ENCODE measurements around the gene IKBKE. TPM values are rescaled to one million over a fixed set of nuclear protein-coding genes. Genes with fewer than 3 reads are reported as not detected.

Gene IKBKE
- polyA plus RNA-seq, 1 donor from 2014 or later, result not detected

GRCh38 chr1:206512851-206513180 is 42.5 kb downstream of the IKBKE start:
- Histone ChIP-seq H3K4me3 (ENCODE audit: low read length) (peak overlapping the region; percentile 19), H4K20me1 (ENCODE audit: insufficient read depth) (no peaks in the 10 kb centered on the region), H3K27ac (ENCODE audit: low read length) (peak overlapping the region; percentile 70), H3K4me2 (ENCODE audit: low read length) (no peak overlapping the region), H3K9me2 (ENCODE audit: insufficient read depth, low read length) (no peaks in the 10 kb centered on the region), H3F3A (ENCODE audit: insufficient read depth, low read length, poor library complexity, severe bottlenecking) (peaks cover 5% of the 10 kb centered on the region), H3K9ac (ENCODE audit: low read length) (peak overlapping the region; percentile 51), H2AFZ (ENCODE audit: low read depth, low read length) (no peak overlapping the region), H3K27me3 (ENCODE audit: insufficient read depth, low read depth, low read length) (peaks cover 18% of the 10 kb centered on the region), H3K9me3 (ENCODE audit: low read length) (no peaks in the 10 kb centered on the region), H3K79me2 (replicated peaks; ENCODE audit: insufficient read depth, low read length) (no peaks in the 10 kb centered on the region), H3K36me3 (ENCODE audit: insufficient read depth, low read length) (no peaks in the 10 kb centered on the region)
- TF ChIP-seq MXI1 (conservative IDR thresholded peaks at IDR 0.05; ENCODE audit: poor library complexity, severe bottlenecking) (no peak), RAD21 (conservative IDR thresholded peaks at IDR 0.05) (no peak)

- H3K27ac ChIP-seq (ENCODE audit: low read length), result no peak overlapping the region
- no peak overlapping the region for H3K9ac ChIP-seq (ENCODE audit: low read length)
- H3F3A ChIP-seq (ENCODE audit: insufficient read depth, low read length, poor library complexity, severe bottlenecking), result peaks cover 5% of the 10 kb centered on the region
- H3K4me3 ChIP-seq (ENCODE audit: low read length), result no peak overlapping the region
- H3K36me3 ChIP-seq (ENCODE audit: insufficient read depth, low read length), result no peaks in the 10 kb centered on the region
- peaks cover 11% of the 10 kb centered on the region for H3K27me3 ChIP-seq (ENCODE audit: insufficient read depth, low read depth, low read length)
- no peak for TF ChIP-seq EZH2 (IDR thresholded peaks at IDR 0.05; ENCODE audit: borderline replicate concordance, insufficient read depth, low read length, poor library complexity, severe bottlenecking)
- no peak for TF ChIP-seq RAD21 (conservative IDR thresholded peaks at IDR 0.05)
- no peak for TF ChIP-seq REST (IDR thresholded peaks at IDR 0.05; ENCODE audit: borderline replicate concordance)
- H3K9me3 ChIP-seq (ENCODE audit: low read length), result no peaks in the 10 kb centered on the region
- H4K20me1 ChIP-seq (ENCODE audit: insufficient read depth), result no peaks in the 10 kb centered on the region
- H3K4me2 ChIP-seq (ENCODE audit: low read length), result no peak overlapping the region
- no peaks in the 10 kb centered on the region for H3K79me2 ChIP-seq (replicated peaks; ENCODE audit: insufficient read depth, low read length)
- H3K9me2 ChIP-seq (ENCODE audit: insufficient read depth, low read length), result no peaks in the 10 kb centered on the region
- no peak overlapping the region for H2AFZ ChIP-seq (ENCODE audit: low read depth, low read length)
Observed at GRCh38 chr1:206513312-206514111, 43.2 kb downstream of the IKBKE start.

GRCh38 chr1:206514813-206515387 is 44.6 kb downstream of the IKBKE start:
- TF ChIP-seq SMC3 (conservative IDR thresholded peaks at IDR 0.05; ENCODE audit: poor library complexity), result no peak
- no peak for TF ChIP-seq CTCF (IDR thresholded peaks at IDR 0.05; ENCODE audit: poor library complexity, severe bottlenecking)
- no peak for TF ChIP-seq REST (IDR thresholded peaks at IDR 0.05; ENCODE audit: borderline replicate concordance)
- TF ChIP-seq EP300 (conservative IDR thresholded peaks at IDR 0.05; ENCODE audit: poor library complexity, severe bottlenecking), result no peak
- TF ChIP-seq POLR2AphosphoS5 (IDR thresholded peaks at IDR 0.05), result no peak
- no peak for TF ChIP-seq MXI1 (conservative IDR thresholded peaks at IDR 0.05; ENCODE audit: poor library complexity, severe bottlenecking)
- no peak for TF ChIP-seq RAD21 (conservative IDR thresholded peaks at IDR 0.05)
- no peak for TF ChIP-seq TAF1 (IDR thresholded peaks at IDR 0.05; ENCODE audit: low read depth)
- no peak for TF ChIP-seq EZH2 (IDR thresholded peaks at IDR 0.05; ENCODE audit: borderline replicate concordance, insufficient read depth, low read length, poor library complexity, severe bottlenecking)
- no peak overlapping the region for H3K4me3 ChIP-seq (ENCODE audit: low read length)
- no peaks in the 10 kb centered on the region for H3K9me3 ChIP-seq (ENCODE audit: low read length)
- H3K9me2 ChIP-seq (ENCODE audit: insufficient read depth, low read length), result no peaks in the 10 kb centered on the region
- H4K20me1 ChIP-seq (ENCODE audit: insufficient read depth), result no peaks in the 10 kb centered on the region
- peaks cover 5% of the 10 kb centered on the region for H3F3A ChIP-seq (ENCODE audit: insufficient read depth, low read length, poor library complexity, severe bottlenecking)
- H3K27ac ChIP-seq (ENCODE audit: low read length), result no peak overlapping the region
- H3K79me2 ChIP-seq (replicated peaks; ENCODE audit: insufficient read depth, low read length), result no peaks in the 10 kb centered on the region
- H3K4me2 ChIP-seq (ENCODE audit: low read length), result no peak overlapping the region
- H3K9ac ChIP-seq (ENCODE audit: low read length), result no peak overlapping the region
- no peak overlapping the region for H2AFZ ChIP-seq (ENCODE audit: low read depth, low read length)
- H3K36me3 ChIP-seq (ENCODE audit: insufficient read depth, low read length), result no peaks in the 10 kb centered on the region
- H3K27me3 ChIP-seq (ENCODE audit: insufficient read depth, low read depth, low read length), result no peaks in the 10 kb centered on the region
